ENCODE results near the gene AHCYL2. TPM values are rescaled to one million over a fixed set of nuclear protein-coding genes. Genes with fewer than 3 reads are reported as not detected.

AHCYL2 gene
- total and polyA plus RNA-seq, 2 of the 8 experiments (the other 6 are each of a cell fraction or from before 2014, with no cell fraction given): 20.7 to 25.4 TPM

DNA sequence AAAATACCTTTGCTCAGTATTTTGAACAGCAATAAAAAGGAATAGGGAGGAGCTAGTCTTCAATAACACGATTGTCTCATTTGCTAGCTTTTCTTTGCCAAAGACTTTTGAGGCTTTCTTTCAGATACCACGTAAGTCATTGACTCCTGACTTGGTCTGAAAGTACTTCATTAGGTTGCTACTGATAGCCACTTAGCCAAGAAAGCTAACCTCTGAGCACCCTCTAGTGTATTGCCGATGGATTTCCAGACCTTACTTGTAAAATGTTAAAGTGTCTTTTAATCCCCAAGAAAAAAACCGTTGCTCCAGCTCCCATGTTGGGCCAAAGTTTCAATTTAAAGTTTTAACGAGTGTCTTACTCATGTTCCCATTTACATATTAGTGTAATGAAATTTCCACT lies 146.0 kb downstream of the AHCYL2 start (continued):
- TF ChIP-seq, protein P1, sequence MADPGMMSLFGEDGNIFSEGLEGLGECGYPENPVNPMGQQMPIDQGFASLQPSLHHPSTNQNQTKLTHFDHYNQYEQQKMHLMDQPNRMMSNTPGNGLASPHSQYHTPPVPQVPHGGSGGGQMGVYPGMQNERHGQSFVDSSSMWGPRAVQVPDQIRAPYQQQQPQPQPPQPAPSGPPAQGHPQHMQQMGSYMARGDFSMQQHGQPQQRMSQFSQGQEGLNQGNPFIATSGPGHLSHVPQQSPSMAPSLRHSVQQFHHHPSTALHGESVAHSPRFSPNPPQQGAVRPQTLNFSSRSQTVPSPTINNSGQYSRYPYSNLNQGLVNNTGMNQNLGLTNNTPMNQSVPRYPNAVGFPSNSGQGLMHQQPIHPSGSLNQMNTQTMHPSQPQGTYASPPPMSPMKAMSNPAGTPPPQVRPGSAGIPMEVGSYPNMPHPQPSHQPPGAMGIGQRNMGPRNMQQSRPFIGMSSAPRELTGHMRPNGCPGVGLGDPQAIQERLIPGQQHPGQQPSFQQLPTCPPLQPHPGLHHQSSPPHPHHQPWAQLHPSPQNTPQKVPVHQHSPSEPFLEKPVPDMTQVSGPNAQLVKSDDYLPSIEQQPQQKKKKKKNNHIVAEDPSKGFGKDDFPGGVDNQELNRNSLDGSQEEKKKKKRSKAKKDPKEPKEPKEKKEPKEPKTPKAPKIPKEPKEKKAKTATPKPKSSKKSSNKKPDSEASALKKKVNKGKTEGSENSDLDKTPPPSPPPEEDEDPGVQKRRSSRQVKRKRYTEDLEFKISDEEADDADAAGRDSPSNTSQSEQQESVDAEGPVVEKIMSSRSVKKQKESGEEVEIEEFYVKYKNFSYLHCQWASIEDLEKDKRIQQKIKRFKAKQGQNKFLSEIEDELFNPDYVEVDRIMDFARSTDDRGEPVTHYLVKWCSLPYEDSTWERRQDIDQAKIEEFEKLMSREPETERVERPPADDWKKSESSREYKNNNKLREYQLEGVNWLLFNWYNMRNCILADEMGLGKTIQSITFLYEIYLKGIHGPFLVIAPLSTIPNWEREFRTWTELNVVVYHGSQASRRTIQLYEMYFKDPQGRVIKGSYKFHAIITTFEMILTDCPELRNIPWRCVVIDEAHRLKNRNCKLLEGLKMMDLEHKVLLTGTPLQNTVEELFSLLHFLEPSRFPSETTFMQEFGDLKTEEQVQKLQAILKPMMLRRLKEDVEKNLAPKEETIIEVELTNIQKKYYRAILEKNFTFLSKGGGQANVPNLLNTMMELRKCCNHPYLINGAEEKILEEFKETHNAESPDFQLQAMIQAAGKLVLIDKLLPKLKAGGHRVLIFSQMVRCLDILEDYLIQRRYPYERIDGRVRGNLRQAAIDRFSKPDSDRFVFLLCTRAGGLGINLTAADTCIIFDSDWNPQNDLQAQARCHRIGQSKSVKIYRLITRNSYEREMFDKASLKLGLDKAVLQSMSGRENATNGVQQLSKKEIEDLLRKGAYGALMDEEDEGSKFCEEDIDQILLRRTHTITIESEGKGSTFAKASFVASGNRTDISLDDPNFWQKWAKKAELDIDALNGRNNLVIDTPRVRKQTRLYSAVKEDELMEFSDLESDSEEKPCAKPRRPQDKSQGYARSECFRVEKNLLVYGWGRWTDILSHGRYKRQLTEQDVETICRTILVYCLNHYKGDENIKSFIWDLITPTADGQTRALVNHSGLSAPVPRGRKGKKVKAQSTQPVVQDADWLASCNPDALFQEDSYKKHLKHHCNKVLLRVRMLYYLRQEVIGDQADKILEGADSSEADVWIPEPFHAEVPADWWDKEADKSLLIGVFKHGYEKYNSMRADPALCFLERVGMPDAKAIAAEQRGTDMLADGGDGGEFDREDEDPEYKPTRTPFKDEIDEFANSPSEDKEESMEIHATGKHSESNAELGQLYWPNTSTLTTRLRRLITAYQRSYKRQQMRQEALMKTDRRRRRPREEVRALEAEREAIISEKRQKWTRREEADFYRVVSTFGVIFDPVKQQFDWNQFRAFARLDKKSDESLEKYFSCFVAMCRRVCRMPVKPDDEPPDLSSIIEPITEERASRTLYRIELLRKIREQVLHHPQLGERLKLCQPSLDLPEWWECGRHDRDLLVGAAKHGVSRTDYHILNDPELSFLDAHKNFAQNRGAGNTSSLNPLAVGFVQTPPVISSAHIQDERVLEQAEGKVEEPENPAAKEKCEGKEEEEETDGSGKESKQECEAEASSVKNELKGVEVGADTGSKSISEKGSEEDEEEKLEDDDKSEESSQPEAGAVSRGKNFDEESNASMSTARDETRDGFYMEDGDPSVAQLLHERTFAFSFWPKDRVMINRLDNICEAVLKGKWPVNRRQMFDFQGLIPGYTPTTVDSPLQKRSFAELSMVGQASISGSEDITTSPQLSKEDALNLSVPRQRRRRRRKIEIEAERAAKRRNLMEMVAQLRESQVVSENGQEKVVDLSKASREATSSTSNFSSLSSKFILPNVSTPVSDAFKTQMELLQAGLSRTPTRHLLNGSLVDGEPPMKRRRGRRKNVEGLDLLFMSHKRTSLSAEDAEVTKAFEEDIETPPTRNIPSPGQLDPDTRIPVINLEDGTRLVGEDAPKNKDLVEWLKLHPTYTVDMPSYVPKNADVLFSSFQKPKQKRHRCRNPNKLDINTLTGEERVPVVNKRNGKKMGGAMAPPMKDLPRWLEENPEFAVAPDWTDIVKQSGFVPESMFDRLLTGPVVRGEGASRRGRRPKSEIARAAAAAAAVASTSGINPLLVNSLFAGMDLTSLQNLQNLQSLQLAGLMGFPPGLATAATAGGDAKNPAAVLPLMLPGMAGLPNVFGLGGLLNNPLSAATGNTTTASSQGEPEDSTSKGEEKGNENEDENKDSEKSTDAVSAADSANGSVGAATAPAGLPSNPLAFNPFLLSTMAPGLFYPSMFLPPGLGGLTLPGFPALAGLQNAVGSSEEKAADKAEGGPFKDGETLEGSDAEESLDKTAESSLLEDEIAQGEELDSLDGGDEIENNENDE (IDR thresholded peaks at IDR 0.05; ENCODE audit: insufficient replicate concordance, low read length): no peak
- no peak for TF ChIP-seq KDM1A (IDR thresholded peaks at IDR 0.05; ENCODE audit: borderline replicate concordance, low read length)
- TF ChIP-seq CBX5 (IDR thresholded peaks at IDR 0.05; ENCODE audit: low read depth, low read length): no peak
- no peak for TF ChIP-seq SIN3A (conservative IDR thresholded peaks at IDR 0.05 in 1 of 2, IDR thresholded peaks at IDR 0.05 in 1 of 2; ENCODE audit: low read depth in 1 of 2, low read length in 2 of 2)
